Trophoblast cell (in vitro differentiated cells and primary cell): Measurements from ENCODE around the gene SELENOI.
"Not testable (repeated sequence)": the region's sequence is repeated elsewhere in the genome, so short reads cannot be mapped to it uniquely, and the experiment has no call there.

ENCODE experiments used
- DNase-seq, 2 donors: peaks; one replicate each; pipeline ENCODE4 v3.0.0-alpha.2; 2016
- H2AFZ ChIP-seq: 2 replicates; pipeline ENCODE4 v1.6.1; 2013; ENCODE audit warnings: low read length, moderate library complexity, mild to moderate bottlenecking; ENCODE audit not compliant: insufficient read depth, poor library complexity
- H2AK5ac ChIP-seq: 2 replicates; pipeline ENCODE4 v1.6.1; 2013; ENCODE audit warnings: mild to moderate bottlenecking, low read length
- H2BK120ac ChIP-seq: 2 replicates; pipeline ENCODE4 v1.6.1; 2013; ENCODE audit warnings: low read length, mild to moderate bottlenecking, moderate library complexity; ENCODE audit not compliant: insufficient read depth, poor library complexity
- H2BK12ac ChIP-seq: 2 replicates; pipeline ENCODE4 v1.6.1; 2013; ENCODE audit warnings: mild to moderate bottlenecking, low read length, moderate library complexity
- H2BK5ac ChIP-seq: 2 replicates; pipeline ENCODE4 v1.6.1; 2013; ENCODE audit warnings: low read length, low read depth, moderate library complexity, mild to moderate bottlenecking; ENCODE audit not compliant: poor library complexity
- H3K14ac ChIP-seq: 2 replicates; pipeline ENCODE4 v1.6.1; 2013; ENCODE audit warnings: mild to moderate bottlenecking, low read length
- H3K18ac ChIP-seq: 2 replicates; pipeline ENCODE4 v1.6.1; 2013; ENCODE audit warnings: mild to moderate bottlenecking, low read length
- H3K23ac ChIP-seq: 2 replicates; pipeline ENCODE4 v1.6.1; 2013; ENCODE audit warnings: low read length
- H3K27ac ChIP-seq: 2 replicates; pipeline ENCODE4 v1.5.1; 2013; ENCODE audit warnings: low read depth, mild to moderate bottlenecking, inconsistent platforms, low read length, moderate library complexity
- H3K27me3 ChIP-seq: 2 replicates; pipeline ENCODE4 v1.6.1; 2013; ENCODE audit warnings: inconsistent platforms, mild to moderate bottlenecking, low read length, moderate library complexity; ENCODE audit not compliant: insufficient read depth
- H3K36me3 ChIP-seq, 2 experiments: 1 replicate in 1 of 2; 2 replicates in 1 of 2; pipeline ENCODE4 v1.6.1; 2013; ENCODE audit warnings: low read length in 2 of 2, mild to moderate bottlenecking in 2 of 2, moderate library complexity in 1 of 2; ENCODE audit not compliant: insufficient read depth in 2 of 2, control insufficient read depth in 1 of 2
- H3K4ac ChIP-seq: 2 replicates; pipeline ENCODE4 v1.6.1; 2013; ENCODE audit warnings: low read depth, mild to moderate bottlenecking, low read length, moderate library complexity
- H3K4me1 ChIP-seq, 2 experiments: 1 replicate in 1 of 2; 2 replicates in 1 of 2; pipeline ENCODE4 v1.6.1; 2013; ENCODE audit warnings: low read length in 2 of 2, mild to moderate bottlenecking in 2 of 2, moderate library complexity in 1 of 2; ENCODE audit not compliant: insufficient read depth in 2 of 2, control insufficient read depth in 1 of 2
- H3K4me2 ChIP-seq: 2 replicates; pipeline ENCODE4 v1.6.1; 2013; ENCODE audit warnings: inconsistent platforms, mild to moderate bottlenecking, low read length, moderate library complexity
- H3K4me3 ChIP-seq: 2 replicates; pipeline ENCODE4 v1.5.1; 2013; ENCODE audit warnings: mild to moderate bottlenecking, low read depth, low read length, inconsistent platforms
- H3K79me1 ChIP-seq: one replicate; pipeline ENCODE4 v1.6.1; 2013; ENCODE audit warnings: low read length
- H3K79me2 ChIP-seq: 2 replicates; pipeline ENCODE4 v1.6.1; 2013; ENCODE audit warnings: low read length, mild to moderate bottlenecking; ENCODE audit not compliant: control insufficient read depth, insufficient read depth, poor library complexity
- H3K9ac ChIP-seq: 2 replicates; pipeline ENCODE4 v1.6.1; 2013; ENCODE audit warnings: mild to moderate bottlenecking, low read length
- H3K9me3 ChIP-seq: 2 replicates; pipeline ENCODE4 v1.6.1; 2013; ENCODE audit warnings: low read depth, mild to moderate bottlenecking, control low read depth, inconsistent platforms, low read length; ENCODE audit not compliant: insufficient read depth
- H4K12ac ChIP-seq: 2 replicates; pipeline ENCODE4 v1.6.1; 2013; ENCODE audit warnings: low read depth, mild to moderate bottlenecking, low read length, moderate library complexity
- H4K8ac ChIP-seq: 2 replicates; pipeline ENCODE4 v1.6.1; 2013; ENCODE audit warnings: low read depth, mild to moderate bottlenecking, low read length, moderate library complexity
- H4K91ac ChIP-seq: one replicate; pipeline ENCODE4 v1.6.1; 2013; ENCODE audit warnings: low read depth, mild to moderate bottlenecking, low read length, moderate library complexity
- WGBS: extraction: QIAGEN DNeasy Blood & Tissue Kit; methylation state at CpG from one replicate; pipeline ENCODE4 v1.1.7; 2013; ENCODE audit warnings: missing lambda C conversion rate; ENCODE audit not compliant: insufficient read length, insufficient coverage; ENCODE audit errors: extremely low coverage; 5-methylcytosine and 5-hydroxymethylcytosine counted together

The SELENOI gene

GRCh38 chr2:26318950-26319349 is 27.0 kb upstream of the SELENOI start:
- no CpG with 5 or more reads among the region's 6 CpGs for WGBS
- no peaks in the 10 kb centered on the region for H3K36me3 ChIP-seq

GRCh38 chr2:26324479-26324878 is 21.5 kb upstream of the SELENOI start:
- not testable (repeated sequence) for H3K36me3 ChIP-seq, H4K12ac ChIP-seq, H3K9me3 ChIP-seq, H3K4ac ChIP-seq, H2AFZ ChIP-seq, H3K9ac ChIP-seq, H3K18ac ChIP-seq, H3K4me1 ChIP-seq, H4K8ac ChIP-seq, H2BK5ac ChIP-seq, H2AK5ac ChIP-seq, H3K79me1 ChIP-seq, H2BK120ac ChIP-seq, H3K4me3 ChIP-seq, H4K91ac ChIP-seq, H3K27ac ChIP-seq, H3K27me3 ChIP-seq, H3K79me2 ChIP-seq, H2BK12ac ChIP-seq, H3K14ac ChIP-seq, H3K4me2 ChIP-seq, DNase-seq, H3K23ac ChIP-seq

More at GRCh38 chr2:26318950-26319349, 27.0 kb upstream of the SELENOI start:
- H3K27ac ChIP-seq: no peak overlapping the region
- H3K79me2 ChIP-seq: no peaks in the 10 kb centered on the region
- no peaks in the 10 kb centered on the region for H3K79me1 ChIP-seq
- no peak overlapping the region for H2AFZ ChIP-seq
- H3K14ac ChIP-seq: no peak overlapping the region
- no peak overlapping the region for H2BK120ac ChIP-seq
- H2BK12ac ChIP-seq: no peak overlapping the region
- no peak overlapping the region for H3K4me2 ChIP-seq
- H3K9ac ChIP-seq: no peak overlapping the region
- no peak for DNase-seq
- H3K23ac ChIP-seq: no peak overlapping the region
- no peak overlapping the region for H2BK5ac ChIP-seq
- H4K8ac ChIP-seq: no peak overlapping the region
- H2AK5ac ChIP-seq: no peak overlapping the region
- H3K4me3 ChIP-seq: no peak overlapping the region
- no peak overlapping the region for H4K12ac ChIP-seq
- H3K27me3 ChIP-seq: no peaks in the 10 kb centered on the region
- no peak overlapping the region for H4K91ac ChIP-seq
- no peak overlapping the region for H3K18ac ChIP-seq
- no peaks in the 10 kb centered on the region for H3K9me3 ChIP-seq
- no peak overlapping the region for H3K4ac ChIP-seq
- H3K4me1 ChIP-seq: peaks cover 0 to 2% of the 10 kb centered on the region in 2 experiments

GRCh38 chr2:26324903-26325302 is 21.0 kb upstream of the SELENOI start:
- no peak overlapping the region for H3K9ac ChIP-seq
- H3K9me3 ChIP-seq: no peaks in the 10 kb centered on the region
- no peaks in the 10 kb centered on the region for H3K27me3 ChIP-seq
- WGBS: no CpG with 5 or more reads among the region's 3 CpGs
- H3K14ac ChIP-seq: no peak overlapping the region
- no peak overlapping the region for H4K12ac ChIP-seq
- no peak overlapping the region for H2BK5ac ChIP-seq
- no peak overlapping the region for H4K91ac ChIP-seq
- no peak overlapping the region for H3K18ac ChIP-seq
- H2AFZ ChIP-seq: no peak overlapping the region
- H3K4me3 ChIP-seq: no peak overlapping the region
- no peak overlapping the region for H3K4me2 ChIP-seq
- H2BK12ac ChIP-seq: no peak overlapping the region
- H3K79me2 ChIP-seq: no peaks in the 10 kb centered on the region
- no peaks in the 10 kb centered on the region for H3K36me3 ChIP-seq
- no peak overlapping the region for H4K8ac ChIP-seq
- H2BK120ac ChIP-seq: no peak overlapping the region
- H3K27ac ChIP-seq: no peak overlapping the region
- H3K23ac ChIP-seq: no peak overlapping the region
- H3K4ac ChIP-seq: no peak overlapping the region
- no peak for DNase-seq
- H3K79me1 ChIP-seq: no peaks in the 10 kb centered on the region
- H3K4me1 ChIP-seq: no peaks in the 10 kb centered on the region
- no peak overlapping the region for H2AK5ac ChIP-seq

- no peak overlapping the region for H3K27ac ChIP-seq
- no peak overlapping the region for H4K12ac ChIP-seq
- no peak overlapping the region for H3K9ac ChIP-seq
- no peak overlapping the region for H2AK5ac ChIP-seq
- no peak overlapping the region for H2AFZ ChIP-seq
- no peak overlapping the region for H2BK12ac ChIP-seq
- H3K18ac ChIP-seq: no peak overlapping the region
- H2BK120ac ChIP-seq: no peak overlapping the region
- no CpG with 5 or more reads among the region's 4 CpGs for WGBS
- H3K14ac ChIP-seq: no peak overlapping the region
- no peak overlapping the region for H3K4ac ChIP-seq
- H3K79me1 ChIP-seq: no peaks in the 10 kb centered on the region
- no peak overlapping the region for H3K4me3 ChIP-seq
- no peak overlapping the region for H4K91ac ChIP-seq
- no peaks in the 10 kb centered on the region for H3K27me3 ChIP-seq
- no peak overlapping the region for H4K8ac ChIP-seq
- no peaks in the 10 kb centered on the region for H3K9me3 ChIP-seq
- no peaks in the 10 kb centered on the region for H3K79me2 ChIP-seq
- H3K4me1 ChIP-seq: no peaks in the 10 kb centered on the region
- DNase-seq: no peak
- H2BK5ac ChIP-seq: no peak overlapping the region
- no peaks in the 10 kb centered on the region for H3K36me3 ChIP-seq
- no peak overlapping the region for H3K23ac ChIP-seq
- no peak overlapping the region for H3K4me2 ChIP-seq
These were observed 20.1 kb upstream of the SELENOI start for GRCh38 chr2:26325851-26326250.
